Activated CD4-positive, CD25-positive, alpha-beta regulatory T cell treated with anti-CD3 and anti-CD28 coated beads, Interleukin-2, amount 50 U/mL, for 72 hours (primary cell): ENCODE measurements around the gene CORO2A.
"Not testable (repeated sequence)": the region's sequence is repeated elsewhere in the genome, so short reads cannot be mapped to it uniquely, and the experiment has no call there.

Experiments
- DNase-seq: peaks from one replicate; pipeline ENCODE4 v3.0.0; 2021

The CORO2A gene

GRCh38 chr9:98078895-98079294, 113.5 kb downstream of the CORO2A start:
- DNase-seq = no peak

- DNase-seq = not testable (repeated sequence)
Observed at GRCh38 chr9:98076514-98076890, 115.9 kb downstream of the CORO2A start.

GRCh38 chr9:98075332-98075805, 117.1 kb downstream of the CORO2A start:
- no peak for DNase-seq

GRCh38 chr9:98074115-98074990, 118.1 kb downstream of the CORO2A start:
- DNase-seq = peak; percentile 70

GRCh38 chr9:98071737-98072136, 120.7 kb downstream of the CORO2A start:
- no peak for DNase-seq
